MM.1S (cell line): Measurements from ENCODE around the gene MKNK1.

Source experiments
- DNase-seq: peaks from one replicate; pipeline ENCODE4 v3.0.0-alpha.2; 2015
- H2AFZ ChIP-seq: fragments of 300-600 bp; sonication (generic); 2 replicates; pipeline ENCODE4 v1.6.0; 2016; ENCODE audit warnings: antibody characterized with exemption, low read length
- H3F3A ChIP-seq: fragments of 300-600 bp; sonication (generic); 2 replicates; pipeline ENCODE4 v1.6.1; 2016; ENCODE audit warnings: mild to moderate bottlenecking, antibody characterized with exemption, low read length, moderate library complexity, mixed read lengths; ENCODE audit not compliant: insufficient read depth
- H3K27ac ChIP-seq: fragments of 300-600 bp; sonication (generic); 2 replicates; pipeline ENCODE4 v1.5.1; 2016; ENCODE audit warnings: mild to moderate bottlenecking, low read length
- H3K27me3 ChIP-seq: fragments of 300-600 bp; sonication (generic); replicated peaks from 2 replicates; pipeline ENCODE4 v1.6.0; 2016; ENCODE audit warnings: low read length; ENCODE audit not compliant: insufficient read depth
- H3K36me3 ChIP-seq: fragments of 300-600 bp; sonication (generic); replicated peaks from 2 replicates; pipeline ENCODE4 v1.6.1; 2016; ENCODE audit warnings: mild to moderate bottlenecking, low read length, mixed read lengths; ENCODE audit not compliant: insufficient read depth
- H3K4me1 ChIP-seq: fragments of 300-600 bp; sonication (generic); 2 replicates; pipeline ENCODE4 v1.6.1; 2016; ENCODE audit warnings: low read length, mixed read lengths
- H3K4me2 ChIP-seq: fragments of 300-600 bp; sonication (generic); 2 replicates; pipeline ENCODE4 v1.6.0; 2016; ENCODE audit warnings: low read depth, low read length
- H3K4me3 ChIP-seq: fragments of 300-600 bp; sonication (generic); 2 replicates; pipeline ENCODE4 v1.5.1; 2016; ENCODE audit warnings: low read length, mixed read lengths
- H3K79me2 ChIP-seq: fragments of 300-600 bp; sonication (generic); 2 replicates; pipeline ENCODE4 v1.6.1; 2016; ENCODE audit warnings: mixed run types, low read length, mixed read lengths
- H3K9ac ChIP-seq: fragments of 300-600 bp; sonication (generic); 2 replicates; pipeline ENCODE4 v1.6.1; 2016; ENCODE audit warnings: low read length, mixed read lengths
- H3K9me2 ChIP-seq: fragments of 300-600 bp; sonication (generic); replicated peaks from 2 replicates; pipeline ENCODE4 v1.6.1; 2016; ENCODE audit warnings: mild to moderate bottlenecking, low read length, mixed read lengths; ENCODE audit not compliant: insufficient read depth
- H3K9me3 ChIP-seq: fragments of 300-600 bp; sonication (generic); replicated peaks from 2 replicates; pipeline ENCODE4 v1.6.1; 2016; ENCODE audit warnings: mild to moderate bottlenecking, low read length, mixed read lengths; ENCODE audit not compliant: insufficient read depth
- H4K20me1 ChIP-seq: fragments of 300-600 bp; sonication (generic); 2 replicates; pipeline ENCODE4 v1.6.1; 2016; ENCODE audit warnings: mild to moderate bottlenecking, low read length, moderate library complexity, mixed read lengths; ENCODE audit not compliant: insufficient read depth
- EZH2 ChIP-seq: fragments of 300-600 bp; sonication (generic); optimal IDR thresholded peaks from 2 replicates; pipeline ENCODE3; 2017; ENCODE audit warnings: low read depth, mild to moderate bottlenecking, antibody characterized with exemption, low read length, mixed read lengths
- EZH2phosphoT487 ChIP-seq: fragments of 300-600 bp; sonication (generic); IDR thresholded peaks from 2 replicates; pipeline ENCODE4 v1.6.1; 2018; ENCODE audit warnings: antibody characterized with exemption, low read length
- TF ChIP-seq, protein P1 (sequence below): fragments of 300-600 bp; sonication (generic); IDR thresholded peaks from 2 replicates; pipeline ENCODE4 v1.5.1; 2016; ENCODE audit warnings: antibody characterized with exemption, low read length, mixed read lengths

The MKNK1 gene

GRCh38 chr1:46592823-46593222 is 11.2 kb downstream of the MKNK1 start:
- H3K9me3 ChIP-seq, result no peaks in the 10 kb centered on the region
- no peaks in the 10 kb centered on the region for H3K79me2 ChIP-seq
- no peak overlapping the region for H3K4me2 ChIP-seq
- H3K4me3 ChIP-seq, result no peak overlapping the region
- DNase-seq, result no peak
- H3K36me3 ChIP-seq, result no peaks in the 10 kb centered on the region
- peaks cover 9% of the 10 kb centered on the region for H3K4me1 ChIP-seq
- H3K27ac ChIP-seq, result no peak overlapping the region
- no peak overlapping the region for H2AFZ ChIP-seq
- H3K9ac ChIP-seq, result no peak overlapping the region
- no peaks in the 10 kb centered on the region for H3K27me3 ChIP-seq
- no peaks in the 10 kb centered on the region for H3F3A ChIP-seq
- no peaks in the 10 kb centered on the region for H3K9me2 ChIP-seq
- TF ChIP-seq, protein P1, sequence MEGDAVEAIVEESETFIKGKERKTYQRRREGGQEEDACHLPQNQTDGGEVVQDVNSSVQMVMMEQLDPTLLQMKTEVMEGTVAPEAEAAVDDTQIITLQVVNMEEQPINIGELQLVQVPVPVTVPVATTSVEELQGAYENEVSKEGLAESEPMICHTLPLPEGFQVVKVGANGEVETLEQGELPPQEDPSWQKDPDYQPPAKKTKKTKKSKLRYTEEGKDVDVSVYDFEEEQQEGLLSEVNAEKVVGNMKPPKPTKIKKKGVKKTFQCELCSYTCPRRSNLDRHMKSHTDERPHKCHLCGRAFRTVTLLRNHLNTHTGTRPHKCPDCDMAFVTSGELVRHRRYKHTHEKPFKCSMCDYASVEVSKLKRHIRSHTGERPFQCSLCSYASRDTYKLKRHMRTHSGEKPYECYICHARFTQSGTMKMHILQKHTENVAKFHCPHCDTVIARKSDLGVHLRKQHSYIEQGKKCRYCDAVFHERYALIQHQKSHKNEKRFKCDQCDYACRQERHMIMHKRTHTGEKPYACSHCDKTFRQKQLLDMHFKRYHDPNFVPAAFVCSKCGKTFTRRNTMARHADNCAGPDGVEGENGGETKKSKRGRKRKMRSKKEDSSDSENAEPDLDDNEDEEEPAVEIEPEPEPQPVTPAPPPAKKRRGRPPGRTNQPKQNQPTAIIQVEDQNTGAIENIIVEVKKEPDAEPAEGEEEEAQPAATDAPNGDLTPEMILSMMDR, result no peak
- TF ChIP-seq EZH2 (no peak), EZH2phosphoT487 (no peak)
- no peaks in the 10 kb centered on the region for H4K20me1 ChIP-seq

DNA sequence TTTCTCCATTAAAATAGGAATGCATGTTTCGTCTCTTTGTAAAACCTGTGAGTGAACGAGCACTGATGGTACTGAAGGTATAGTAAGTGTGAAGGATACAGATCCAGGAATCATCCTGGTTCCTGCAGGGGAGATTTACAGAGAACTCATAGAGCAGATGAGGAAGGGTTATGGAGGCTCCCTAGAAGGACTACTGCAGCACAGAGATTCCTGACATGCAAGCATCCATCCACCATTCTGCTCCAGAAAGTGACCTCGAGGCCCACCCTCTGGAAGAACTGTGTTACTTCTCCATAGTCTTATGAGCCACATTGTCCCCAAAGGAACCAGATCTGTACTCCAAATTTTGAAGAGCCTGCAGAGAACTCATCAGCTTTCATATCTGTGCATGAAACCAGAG is 14.5 kb downstream of the MKNK1 start:
- Histone ChIP-seq H3K9ac (no peak overlapping the region), H3K36me3 (no peaks in the 10 kb centered on the region), H3F3A (no peaks in the 10 kb centered on the region), H3K27ac (no peak overlapping the region), H2AFZ (no peak overlapping the region), H3K4me2 (no peak overlapping the region), H3K4me3 (no peak overlapping the region), H3K4me1 (peaks cover 9% of the 10 kb centered on the region), H3K27me3 (no peaks in the 10 kb centered on the region), H3K9me3 (no peaks in the 10 kb centered on the region), H3K79me2 (no peaks in the 10 kb centered on the region), H3K9me2 (no peaks in the 10 kb centered on the region), H4K20me1 (no peaks in the 10 kb centered on the region)
- no peak for TF ChIP-seq EZH2
- TF ChIP-seq EZH2phosphoT487, result no peak
- TF ChIP-seq, protein P1, result no peak
- no peak for DNase-seq

GRCh38 chr1:46587069-46587468 is 17.0 kb downstream of the MKNK1 start:
- Histone ChIP-seq H3K9me3 (no peaks in the 10 kb centered on the region), H3K36me3 (no peaks in the 10 kb centered on the region), H3F3A (no peaks in the 10 kb centered on the region), H3K27me3 (no peaks in the 10 kb centered on the region), H3K4me1 (peaks cover 9% of the 10 kb centered on the region), H3K27ac (no peak overlapping the region), H2AFZ (no peak overlapping the region), H3K4me3 (no peak overlapping the region), H3K9me2 (no peaks in the 10 kb centered on the region), H3K9ac (no peak overlapping the region), H3K4me2 (no peak overlapping the region), H4K20me1 (no peaks in the 10 kb centered on the region), H3K79me2 (no peaks in the 10 kb centered on the region)
- no peak for DNase-seq
- TF ChIP-seq, protein P1, result no peak
- no peak for TF ChIP-seq EZH2
- no peak for TF ChIP-seq EZH2phosphoT487
